HG03097 (cell line): Measurements from ENCODE around the gene TRMT44.

Source experiments
- ATAC-seq: cut with Tn5 transposase; IDR thresholded peaks from one replicate; pipeline ENCODE4 v1.9.1; 2021; ENCODE audit not compliant: unreplicated experiment, low FRiP score

TRMT44 gene

GRCh38 chr4:8465615-8466611 lies 25.3 kb downstream of the TRMT44 start:
- ATAC-seq, result no peak

- no peak for ATAC-seq
These were observed 26.4 kb downstream of the TRMT44 start for GRCh38 chr4:8467016-8467415.

GRCh38 chr4:8468746-8469535 lies 28.4 kb downstream of the TRMT44 start:
- ATAC-seq, result peak; percentile 55

- no peak for ATAC-seq
These were observed 29.0 kb downstream of the TRMT44 start for GRCh38 chr4:8469550-8469949.

- ATAC-seq, result no peak
These were observed 30.0 kb downstream of the TRMT44 start for GRCh38 chr4:8470451-8471024.

- no peak for ATAC-seq
These were observed 30.8 kb downstream of the TRMT44 start for GRCh38 chr4:8471211-8471875.

- no peak for ATAC-seq
These were observed 31.6 kb downstream of the TRMT44 start for GRCh38 chr4:8472158-8472688.

- no peak for ATAC-seq
These were observed 32.2 kb downstream of the TRMT44 start for GRCh38 chr4:8472689-8473197.

- no peak for ATAC-seq
These were observed 32.8 kb downstream of the TRMT44 start for GRCh38 chr4:8473198-8473919.

GRCh38 chr4:8473920-8474590 lies 33.5 kb downstream of the TRMT44 start:
- ATAC-seq, result no peak

- no peak for ATAC-seq
These were observed 34.3 kb downstream of the TRMT44 start for GRCh38 chr4:8474856-8475255.

- no peak for ATAC-seq
These were observed 35.4 kb downstream of the TRMT44 start for GRCh38 chr4:8475751-8476575.

- no peak for ATAC-seq
These were observed 36.6 kb downstream of the TRMT44 start for GRCh38 chr4:8477095-8477635.

- no peak for ATAC-seq
These were observed 37.1 kb downstream of the TRMT44 start for GRCh38 chr4:8477676-8478075.

GRCh38 chr4:8478371-8478770 lies 37.8 kb downstream of the TRMT44 start:
- ATAC-seq, result no peak

GRCh38 chr4:8478801-8479744 lies 38.5 kb downstream of the TRMT44 start:
- ATAC-seq, result no peak

GRCh38 chr4:8480221-8480620 lies 39.6 kb downstream of the TRMT44 start:
- ATAC-seq, result no peak
